IPS-18c (cell line): ENCODE data around the gene KRT7.

ENCODE experiments used
- H3K4me3 ChIP-seq: 2 replicates; pipeline ENCODE4 v1.7.0; 2013; ENCODE audit warnings: low read depth, mild to moderate bottlenecking, low read length, moderate library complexity; ENCODE audit not compliant: insufficient read depth
- H3K9me3 ChIP-seq: one replicate; pipeline ENCODE4 v1.6.1; 2013; ENCODE audit warnings: mild to moderate bottlenecking, low read length, moderate library complexity; ENCODE audit not compliant: control insufficient read depth, insufficient read depth

KRT7 gene

DNA sequence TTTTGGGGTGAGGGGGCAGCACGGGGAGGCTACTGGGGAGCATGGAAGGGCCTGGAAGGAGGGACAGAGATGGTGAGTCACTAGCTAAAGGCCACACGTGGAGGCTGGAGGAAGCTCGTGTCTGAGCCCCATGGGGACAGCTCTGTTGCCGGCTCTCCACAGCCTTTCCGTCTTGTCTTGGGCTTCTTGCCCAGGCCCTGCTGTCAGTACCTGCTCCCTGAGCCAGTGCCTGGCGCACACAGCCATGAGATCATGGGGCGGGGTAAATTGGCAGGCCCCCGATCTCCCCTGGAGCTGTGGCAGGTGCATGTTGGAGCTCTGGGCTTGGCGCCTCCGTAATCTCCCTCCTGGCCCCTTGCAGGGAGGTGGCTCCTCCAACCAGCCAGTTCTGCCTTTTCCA, 25.1 kb upstream of the KRT7 start:
- H3K9me3 ChIP-seq: no peaks in the 10 kb centered on the region
- no peak overlapping the region for H3K4me3 ChIP-seq

DNA sequence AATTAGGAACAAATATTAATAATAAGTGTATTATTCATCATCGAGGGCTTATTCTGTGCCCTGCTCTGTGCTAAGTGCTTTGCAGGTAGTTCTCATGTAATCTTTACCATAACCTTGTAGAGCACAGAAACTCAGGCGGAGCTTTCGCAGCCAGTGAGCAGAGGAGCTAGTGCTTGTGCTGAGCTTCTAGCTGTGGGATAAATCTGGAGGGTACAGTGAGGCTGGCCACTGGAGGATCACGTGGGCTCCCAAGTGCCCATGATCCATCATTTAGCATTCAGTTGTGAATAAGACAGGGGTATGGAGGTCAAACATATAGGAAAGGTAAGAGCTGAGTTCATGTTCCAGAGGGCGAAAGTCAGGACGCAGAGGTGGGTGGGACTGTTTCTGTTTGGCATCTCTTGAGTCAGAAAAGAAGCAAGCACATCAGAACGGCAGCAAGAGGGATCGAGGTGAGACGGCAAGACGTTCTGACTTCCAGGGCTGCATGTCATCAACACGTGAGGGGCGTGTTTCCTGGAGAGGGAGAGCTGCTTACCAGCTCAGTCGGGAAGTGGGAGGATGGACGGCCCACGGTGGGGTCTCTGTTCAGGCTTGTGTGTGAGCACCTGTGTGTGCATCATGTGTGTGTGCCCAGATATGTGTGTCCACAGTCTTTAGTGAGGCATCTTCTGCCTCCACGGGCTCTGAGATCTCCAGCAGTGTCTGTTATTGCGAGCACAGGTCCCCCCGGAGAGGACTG, 24.4 kb upstream of the KRT7 start:
- H3K4me3 ChIP-seq: no peak overlapping the region
- no peaks in the 10 kb centered on the region for H3K9me3 ChIP-seq

DNA sequence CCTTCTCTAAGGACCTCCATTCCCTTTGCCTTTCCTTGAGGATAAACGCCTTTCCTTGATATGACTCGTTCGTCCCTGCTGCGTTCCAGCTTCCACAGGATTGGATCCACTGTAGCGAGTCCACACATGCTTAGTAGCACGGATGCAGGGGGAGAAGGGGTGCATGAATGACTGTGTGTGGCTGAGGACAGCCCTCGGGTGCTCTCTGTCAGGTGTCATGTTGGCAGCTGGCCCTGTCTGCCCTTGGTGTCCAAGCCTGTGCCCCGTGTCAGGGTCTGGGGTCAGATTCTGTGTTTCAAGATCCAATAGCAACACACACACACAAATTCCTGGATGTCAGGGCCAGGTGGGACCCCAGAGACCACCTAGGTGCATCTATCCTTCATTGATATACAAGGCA, 23.7 kb upstream of the KRT7 start:
- Histone ChIP-seq H3K9me3 (no peaks in the 10 kb centered on the region), H3K4me3 (no peak overlapping the region)

DNA sequence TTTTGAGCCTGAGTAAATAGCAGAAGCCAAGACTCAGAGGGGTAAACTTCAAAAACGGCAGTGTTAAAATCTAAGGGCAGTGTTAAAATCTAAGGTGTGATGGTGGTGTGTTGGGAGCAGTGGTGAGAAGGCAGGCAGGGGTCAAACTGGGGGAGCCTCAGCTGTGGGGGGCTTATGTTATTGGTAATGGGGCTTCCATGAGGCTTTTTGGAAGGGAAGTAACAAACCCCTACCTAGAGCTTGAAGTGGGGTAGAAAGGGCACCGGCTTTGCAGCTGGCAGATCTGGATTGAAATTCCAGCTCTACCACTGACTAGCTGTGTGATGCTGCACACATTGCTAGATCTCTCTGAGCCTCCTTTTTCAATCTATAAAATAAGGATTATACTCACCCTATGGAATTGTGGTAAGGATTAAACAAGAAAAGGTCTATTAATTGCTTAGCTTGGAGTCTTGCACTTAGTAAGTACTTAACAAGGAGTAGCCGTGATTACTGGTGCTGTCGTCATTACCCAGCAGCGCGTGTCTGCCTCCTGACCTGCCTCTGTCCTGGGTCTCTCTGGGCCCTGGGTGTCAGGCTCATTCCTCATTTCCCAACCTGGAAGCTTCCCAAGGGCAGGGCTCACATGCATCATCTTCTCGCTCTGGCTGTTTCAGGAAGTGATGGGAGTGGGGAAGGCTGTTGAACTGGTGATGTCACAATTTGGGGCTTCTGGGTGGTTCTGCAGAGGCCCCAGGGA, 22.7 kb upstream of the KRT7 start:
- H3K9me3 ChIP-seq: no peaks in the 10 kb centered on the region
- no peak overlapping the region for H3K4me3 ChIP-seq

DNA sequence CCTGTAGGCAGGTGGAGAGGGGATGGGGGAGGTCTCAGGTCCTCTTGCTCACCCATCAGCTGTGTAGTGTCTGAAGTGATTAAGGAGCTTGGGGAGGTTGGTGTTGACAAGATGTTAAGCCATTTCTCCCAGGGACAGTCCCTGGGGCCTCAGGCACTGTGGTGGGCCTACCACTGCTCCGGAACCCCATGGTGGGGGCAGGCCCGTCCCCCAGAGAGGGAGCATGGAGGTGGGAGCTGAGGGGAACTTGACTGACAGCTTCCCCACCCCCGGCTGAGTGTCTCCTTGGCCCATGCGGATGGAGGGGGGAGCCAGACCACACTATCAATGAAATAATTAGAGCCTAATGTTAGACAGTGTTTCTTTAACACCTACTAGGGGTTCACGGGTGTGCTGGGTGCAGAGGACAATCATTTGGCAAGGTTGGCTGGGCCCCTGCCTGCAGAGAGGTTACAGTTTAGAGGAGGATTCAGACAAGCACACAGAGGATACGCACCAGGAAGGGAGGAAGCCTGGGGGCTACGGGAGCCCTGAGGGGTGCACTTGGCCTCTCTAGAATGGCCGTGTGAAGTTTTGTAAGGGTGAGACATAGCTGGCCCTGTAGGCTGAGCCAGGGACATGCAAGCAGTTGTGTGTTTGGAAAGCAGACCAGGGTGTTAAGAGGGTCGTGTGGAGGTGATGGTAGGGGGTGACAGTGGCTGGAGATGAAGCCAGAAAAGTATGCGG, 22.0 kb upstream of the KRT7 start:
- H3K9me3 ChIP-seq: no peaks in the 10 kb centered on the region
- H3K4me3 ChIP-seq: no peak overlapping the region

DNA sequence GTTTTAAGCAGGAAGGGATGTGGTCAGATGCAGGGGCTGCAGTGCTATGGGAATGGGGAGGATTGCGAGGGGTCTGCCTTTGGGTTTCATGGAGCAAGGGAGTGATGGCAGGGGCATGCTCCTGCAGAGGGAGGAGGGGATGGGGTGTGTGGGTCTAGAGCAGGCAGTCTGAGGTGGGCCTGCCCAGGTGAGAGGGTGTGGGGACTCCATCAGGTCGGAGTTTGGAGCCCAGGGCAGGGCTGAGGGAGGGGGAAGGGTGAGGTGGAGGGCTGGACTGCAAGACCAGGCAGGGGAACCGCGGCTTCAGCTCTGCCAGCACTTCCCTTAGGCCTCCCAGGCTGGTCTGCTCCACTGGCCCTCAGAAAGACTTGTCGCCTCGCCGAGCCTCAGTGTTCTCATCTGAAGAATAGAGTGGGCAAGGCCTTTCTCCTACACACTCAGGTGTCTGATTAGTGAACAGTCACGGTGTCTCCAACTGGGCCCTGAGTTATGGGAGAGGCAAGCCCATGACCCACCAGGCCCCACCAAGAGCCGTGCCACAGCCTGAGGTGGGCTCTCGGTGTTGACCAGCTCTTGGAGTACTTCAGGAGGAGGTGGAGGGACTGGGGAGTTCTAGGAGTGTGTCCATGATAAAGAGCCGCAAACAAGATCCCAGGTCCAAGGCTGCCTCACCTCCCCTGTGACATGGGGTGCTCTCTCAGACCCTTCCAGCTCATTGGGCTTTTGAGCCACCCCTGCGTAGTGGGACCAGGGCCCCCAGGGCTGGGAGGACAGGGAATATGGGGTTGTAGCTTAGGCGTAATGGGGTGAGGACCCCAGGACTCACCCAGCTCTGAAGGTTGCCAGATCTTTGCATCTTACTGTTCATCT, 21.1 kb upstream of the KRT7 start:
- no peak overlapping the region for H3K4me3 ChIP-seq
- H3K9me3 ChIP-seq: no peaks in the 10 kb centered on the region

DNA sequence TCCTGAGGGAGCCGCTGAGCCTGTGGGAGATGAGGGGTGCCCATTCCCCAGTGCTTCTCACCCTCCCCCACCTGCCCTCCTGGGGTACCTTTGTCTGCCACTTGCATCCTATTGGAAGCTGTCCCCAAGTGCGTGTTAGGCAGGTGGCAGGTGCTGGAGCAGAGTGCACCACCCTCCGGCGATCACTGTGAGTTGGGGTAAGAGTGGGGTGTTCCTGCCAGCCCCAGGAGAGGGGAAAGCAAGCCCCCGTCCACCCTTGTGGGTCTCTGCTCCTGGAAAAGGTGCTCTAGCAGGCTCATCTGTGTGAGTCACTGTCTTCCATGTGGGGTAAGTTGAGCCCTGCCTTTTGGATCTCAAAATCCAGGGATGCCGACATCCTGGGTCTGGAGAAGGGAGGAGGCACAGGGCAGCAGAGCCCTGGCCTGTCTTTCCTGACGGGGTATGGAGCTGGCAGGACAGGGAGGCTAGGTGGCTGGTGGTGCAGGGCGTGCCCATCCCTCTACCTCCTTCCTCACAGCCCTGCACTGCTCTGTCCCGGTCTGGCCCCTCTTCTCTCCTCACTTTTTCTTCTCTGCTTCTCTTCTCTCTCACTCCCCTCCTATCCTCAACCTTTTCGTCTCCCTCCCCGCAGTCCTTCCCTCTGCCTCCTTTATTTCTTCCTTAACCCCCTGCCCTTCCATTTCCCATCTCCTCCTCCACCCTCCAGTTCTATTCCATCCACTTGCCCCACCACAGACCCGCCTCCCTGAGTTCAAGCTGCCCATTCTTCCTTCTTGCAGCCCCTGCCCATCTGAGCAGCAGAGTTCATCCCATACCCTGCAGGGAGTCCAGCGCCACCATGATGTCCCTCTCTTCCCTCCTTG, 20.1 kb upstream of the KRT7 start:
- H3K4me3 ChIP-seq: no peak overlapping the region
- H3K9me3 ChIP-seq: no peaks in the 10 kb centered on the region

DNA sequence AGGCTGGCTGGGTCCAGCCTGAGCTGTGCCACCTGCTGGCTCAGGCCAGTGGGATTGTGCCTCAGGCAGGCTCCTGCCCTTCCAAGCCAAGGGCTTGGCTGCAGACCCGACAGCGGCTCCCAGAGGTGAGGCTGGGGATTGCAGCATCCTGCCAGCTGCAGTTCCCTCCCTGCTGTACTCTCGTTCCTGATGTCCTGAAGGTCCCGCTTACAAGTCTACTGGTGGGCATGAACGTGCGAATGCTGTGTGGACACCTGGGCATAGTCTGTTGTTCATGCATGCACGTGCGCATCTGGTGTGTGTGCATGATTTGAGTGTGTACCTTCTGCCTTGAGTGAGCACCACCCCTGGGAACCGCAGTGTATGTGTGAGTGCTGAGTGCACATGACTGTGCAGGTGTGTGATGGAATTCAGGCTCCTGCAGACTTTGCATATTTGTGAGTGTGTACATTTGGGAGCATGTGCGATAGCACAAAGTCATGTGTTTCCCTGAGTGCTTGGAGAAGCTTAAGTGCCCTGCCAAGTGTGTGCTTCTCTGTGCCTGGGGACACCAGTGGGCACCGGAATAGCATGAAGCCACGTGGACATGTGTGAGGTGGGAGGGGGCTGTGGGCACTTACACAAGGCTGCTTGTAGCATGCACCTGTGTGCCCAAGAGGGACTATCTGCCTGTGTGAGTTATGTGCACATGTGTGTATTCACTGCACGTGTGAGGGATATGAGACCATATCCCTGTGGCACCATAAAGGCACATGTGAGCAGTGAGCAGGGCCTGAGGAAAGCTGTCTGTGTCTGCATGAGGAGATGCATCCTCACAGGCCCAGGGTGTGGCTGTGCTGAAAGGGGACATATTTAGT, 19.3 kb upstream of the KRT7 start:
- H3K4me3 ChIP-seq: no peak overlapping the region
- H3K9me3 ChIP-seq: no peaks in the 10 kb centered on the region

DNA sequence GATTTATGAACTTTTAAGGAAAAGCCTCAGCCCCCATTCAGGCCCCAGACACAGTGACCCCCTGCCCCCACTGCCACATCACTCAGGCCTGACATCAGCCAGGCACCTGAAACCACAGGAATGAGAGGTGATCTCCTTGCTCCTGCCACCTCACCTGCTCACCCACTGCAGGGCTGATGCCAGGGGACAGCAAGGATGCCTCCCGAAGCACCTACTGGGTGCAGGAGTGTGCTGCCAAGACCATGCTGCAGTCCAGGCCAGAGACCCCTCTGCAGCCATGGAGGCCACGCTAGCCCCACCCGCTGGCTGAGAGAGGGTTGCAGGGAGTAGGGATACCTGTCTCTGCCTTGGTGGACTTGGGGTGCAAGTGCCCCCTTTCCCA, 18.6 kb upstream of the KRT7 start:
- Histone ChIP-seq H3K4me3 (no peak overlapping the region), H3K9me3 (no peaks in the 10 kb centered on the region)

DNA sequence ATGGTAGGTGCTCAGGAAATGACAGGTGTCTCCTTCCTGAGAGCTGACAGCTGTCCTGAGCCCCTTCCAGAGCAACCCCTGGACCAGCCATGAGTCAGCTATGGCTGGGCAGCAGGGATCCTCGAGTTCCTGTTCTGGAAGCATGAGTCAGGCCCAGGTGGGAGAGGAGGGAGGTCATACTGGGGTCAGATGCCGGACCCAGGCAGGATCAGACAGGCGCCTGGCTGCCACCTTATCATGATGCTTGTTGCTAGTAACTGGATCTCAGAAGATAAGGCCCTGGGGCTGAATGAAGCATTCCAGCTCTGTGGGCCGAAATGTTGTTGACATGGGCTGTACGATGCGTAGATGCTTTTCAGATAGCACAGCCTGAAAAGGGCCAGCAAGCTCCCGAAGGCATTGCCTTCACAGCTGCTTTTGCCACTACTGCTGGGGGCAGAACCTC, 17.4 kb upstream of the KRT7 start:
- H3K4me3 ChIP-seq: no peak overlapping the region
- no peaks in the 10 kb centered on the region for H3K9me3 ChIP-seq

DNA sequence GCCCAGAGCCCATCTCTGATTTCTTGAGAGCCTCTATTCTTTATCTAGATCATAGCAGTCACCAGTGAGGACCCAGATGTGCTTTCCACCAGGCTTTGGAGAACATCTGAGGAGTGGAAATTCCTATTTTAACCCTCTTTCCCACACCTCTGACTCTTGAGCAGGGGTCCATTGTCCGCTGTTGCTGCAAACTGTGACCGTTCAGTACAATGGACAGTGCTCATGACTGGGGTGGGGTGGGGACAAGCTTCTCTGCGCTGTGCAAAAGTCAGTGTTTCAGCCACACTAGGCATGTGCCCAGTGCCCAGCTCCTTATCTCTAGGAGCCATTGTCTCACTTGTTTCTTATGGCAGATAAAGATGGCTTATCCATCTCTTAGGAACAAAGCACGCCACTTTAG, 16.9 kb upstream of the KRT7 start:
- Histone ChIP-seq H3K9me3 (no peaks in the 10 kb centered on the region), H3K4me3 (no peak overlapping the region)

DNA sequence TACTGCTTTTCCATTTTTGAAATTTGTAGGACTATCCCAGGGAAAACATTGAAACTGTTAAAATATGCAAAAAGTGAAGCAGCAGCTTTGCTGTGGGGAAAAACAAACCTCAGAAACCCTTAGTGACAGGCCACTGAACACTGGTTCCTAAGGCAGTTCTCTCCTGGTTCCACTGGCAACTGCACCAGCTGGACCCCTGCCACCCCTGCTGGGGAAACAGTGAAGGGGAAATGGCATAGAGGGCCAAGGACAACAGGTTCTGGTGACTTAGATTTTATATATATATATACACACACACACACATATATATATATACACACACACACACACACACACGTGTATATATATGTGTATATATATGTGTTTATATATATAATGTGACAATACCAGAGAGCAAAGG, 16.2 kb upstream of the KRT7 start:
- Histone ChIP-seq H3K4me3 (no peak overlapping the region), H3K9me3 (no peaks in the 10 kb centered on the region)

DNA sequence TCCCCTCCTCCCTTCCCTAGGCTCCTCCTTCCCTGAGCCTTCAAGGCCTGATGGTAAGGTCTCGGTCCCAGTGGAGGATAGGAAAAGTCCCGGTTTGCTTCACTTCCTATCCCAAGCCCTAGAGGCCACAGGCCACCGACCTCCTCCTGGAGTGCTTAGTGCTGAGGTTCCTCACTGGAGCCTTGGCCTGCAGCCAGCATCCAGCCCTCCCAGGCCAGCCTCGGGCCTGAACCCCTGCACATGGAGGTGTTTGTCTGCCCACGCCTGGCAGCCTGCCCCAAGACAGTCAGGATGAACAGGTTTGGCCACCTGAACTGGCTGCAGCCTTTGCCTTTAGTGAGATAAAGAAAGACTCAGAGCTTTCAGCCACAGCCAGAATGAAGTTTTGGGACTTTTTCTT, 15.8 kb upstream of the KRT7 start:
- Histone ChIP-seq H3K9me3 (no peaks in the 10 kb centered on the region), H3K4me3 (no peak overlapping the region)

DNA sequence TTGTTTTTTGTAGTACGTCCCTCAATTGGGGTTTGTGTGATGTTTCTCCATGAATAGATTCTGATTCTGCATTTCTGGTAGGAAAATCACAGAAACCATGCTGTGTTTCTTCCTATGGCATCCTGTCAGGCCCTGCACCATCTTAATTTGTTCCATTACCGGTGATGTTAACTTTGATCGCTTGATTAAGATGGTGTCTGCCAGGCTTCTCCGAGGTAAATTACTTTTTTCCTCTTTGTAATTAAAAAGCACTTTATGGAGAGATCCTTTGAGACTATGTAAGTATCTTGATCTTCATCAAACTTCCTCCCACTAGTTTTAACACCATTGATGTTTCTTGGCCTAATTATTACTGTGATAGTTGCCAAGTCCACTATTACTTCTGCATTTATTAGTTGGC, 15.0 kb upstream of the KRT7 start:
- Histone ChIP-seq H3K9me3 (no peaks in the 10 kb centered on the region), H3K4me3 (no peak overlapping the region)

DNA sequence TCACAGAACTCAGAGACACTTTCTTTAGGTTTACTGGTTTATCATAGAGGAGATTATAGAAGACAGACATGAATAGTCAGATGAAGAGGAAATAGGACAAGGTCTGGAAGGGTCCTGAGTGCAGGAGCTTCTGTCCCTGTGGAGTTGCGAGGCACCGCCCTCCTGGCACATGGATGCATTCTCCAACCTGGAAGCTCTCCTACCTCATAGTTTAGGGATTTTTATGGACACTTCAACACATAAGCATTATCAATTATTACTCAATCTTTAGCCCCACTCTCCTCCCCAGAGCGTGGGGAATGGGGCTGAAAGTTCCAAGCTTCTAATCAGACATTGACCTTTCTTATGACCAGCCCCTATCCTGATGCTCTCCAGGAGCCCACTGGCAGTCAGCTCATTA, 12.6 kb upstream of the KRT7 start:
- no peaks in the 10 kb centered on the region for H3K9me3 ChIP-seq

More for the DNA sequence above, 12.6 kb upstream of the KRT7 start:
- H3K4me3 ChIP-seq: no peak overlapping the region
